Type B pancreatic cell (in vitro differentiated cells): ENCODE measurements around the gene ZFPL1. TPM values are rescaled to one million over a fixed set of nuclear protein-coding genes. Genes with fewer than 3 reads are reported as not detected.

Experiments used
- DNase-seq: peaks from one replicate; pipeline ENCODE4 v3.0.0; 2021; ENCODE audit warnings: mixed read lengths; ENCODE audit not compliant: unreplicated experiment; ENCODE audit errors: extremely low spot score
- H3K27ac Mint-ChIP-seq: 2 replicates; pipeline ENCODE4 v1.8.0; 2021; ENCODE audit warnings: mild to moderate bottlenecking, mixed read lengths
- H3K27me3 Mint-ChIP-seq: 2 replicates; pipeline ENCODE4 v1.8.0; 2021; ENCODE audit warnings: mixed read lengths
- H3K36me3 Mint-ChIP-seq: 2 replicates; pipeline ENCODE4 v1.8.0; 2021; ENCODE audit warnings: mixed read lengths
- H3K4me1 Mint-ChIP-seq: one replicate; pipeline ENCODE4 v1.8.0; 2021; ENCODE audit warnings: mixed read lengths; ENCODE audit not compliant: unreplicated experiment
- H3K4me3 Mint-ChIP-seq: 2 replicates; pipeline ENCODE4 v1.8.0; 2021; ENCODE audit warnings: mild to moderate bottlenecking, mixed read lengths
- H3K9me3 Mint-ChIP-seq: 2 replicates; pipeline ENCODE4 v1.8.0; 2021; ENCODE audit warnings: mixed read lengths
- total RNA-seq: library from RNA; stranded (reverse); gene quantifications from 2 replicates; pipeline ENCODE4 v1.2.1, GENCODE V29; 2021; ENCODE audit warnings: low replicate concordance
- TF ChIP-seq, protein P1 (sequence below): fragments of 200-600 bp; sonication (generic); conservative IDR thresholded peaks from 2 replicates; pipeline ENCODE4 v1.5.0; 2021; ENCODE audit warnings: antibody characterized with exemption, mild to moderate bottlenecking

ZFPL1 gene
- total RNA-seq, 1 donor from 2014 or later, result 35.9 TPM

DNA sequence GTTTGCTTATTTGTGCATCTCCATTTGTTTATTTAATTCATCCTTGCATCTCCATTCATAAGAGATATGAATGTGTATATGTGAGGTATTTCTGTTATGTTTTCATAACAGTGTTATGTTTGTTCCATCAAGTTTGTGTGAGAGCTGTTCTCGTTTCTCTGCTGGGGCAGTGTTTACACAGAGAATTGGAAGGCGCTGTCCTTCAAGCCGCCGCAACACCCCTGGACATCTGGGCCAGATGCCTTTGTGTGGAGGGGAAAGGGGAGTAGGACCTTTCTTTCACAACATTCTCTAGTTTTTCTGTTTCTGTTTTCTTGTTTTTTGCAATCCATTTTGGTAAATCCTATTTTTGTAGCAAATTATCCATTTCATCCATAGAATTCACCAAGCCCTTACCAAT is 20.6 kb downstream of the ZFPL1 start:
- H3K9me3 Mint-ChIP-seq, result no peaks in the 10 kb centered on the region
- no peaks in the 10 kb centered on the region for H3K27me3 Mint-ChIP-seq
- DNase-seq, result no peak
- H3K4me3 Mint-ChIP-seq, result no peak overlapping the region
- no peak overlapping the region for H3K27ac Mint-ChIP-seq
- H3K4me1 Mint-ChIP-seq, result no peaks in the 10 kb centered on the region
- TF ChIP-seq, protein P1, sequence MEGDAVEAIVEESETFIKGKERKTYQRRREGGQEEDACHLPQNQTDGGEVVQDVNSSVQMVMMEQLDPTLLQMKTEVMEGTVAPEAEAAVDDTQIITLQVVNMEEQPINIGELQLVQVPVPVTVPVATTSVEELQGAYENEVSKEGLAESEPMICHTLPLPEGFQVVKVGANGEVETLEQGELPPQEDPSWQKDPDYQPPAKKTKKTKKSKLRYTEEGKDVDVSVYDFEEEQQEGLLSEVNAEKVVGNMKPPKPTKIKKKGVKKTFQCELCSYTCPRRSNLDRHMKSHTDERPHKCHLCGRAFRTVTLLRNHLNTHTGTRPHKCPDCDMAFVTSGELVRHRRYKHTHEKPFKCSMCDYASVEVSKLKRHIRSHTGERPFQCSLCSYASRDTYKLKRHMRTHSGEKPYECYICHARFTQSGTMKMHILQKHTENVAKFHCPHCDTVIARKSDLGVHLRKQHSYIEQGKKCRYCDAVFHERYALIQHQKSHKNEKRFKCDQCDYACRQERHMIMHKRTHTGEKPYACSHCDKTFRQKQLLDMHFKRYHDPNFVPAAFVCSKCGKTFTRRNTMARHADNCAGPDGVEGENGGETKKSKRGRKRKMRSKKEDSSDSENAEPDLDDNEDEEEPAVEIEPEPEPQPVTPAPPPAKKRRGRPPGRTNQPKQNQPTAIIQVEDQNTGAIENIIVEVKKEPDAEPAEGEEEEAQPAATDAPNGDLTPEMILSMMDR, result no peak
- no peaks in the 10 kb centered on the region for H3K36me3 Mint-ChIP-seq

DNA sequence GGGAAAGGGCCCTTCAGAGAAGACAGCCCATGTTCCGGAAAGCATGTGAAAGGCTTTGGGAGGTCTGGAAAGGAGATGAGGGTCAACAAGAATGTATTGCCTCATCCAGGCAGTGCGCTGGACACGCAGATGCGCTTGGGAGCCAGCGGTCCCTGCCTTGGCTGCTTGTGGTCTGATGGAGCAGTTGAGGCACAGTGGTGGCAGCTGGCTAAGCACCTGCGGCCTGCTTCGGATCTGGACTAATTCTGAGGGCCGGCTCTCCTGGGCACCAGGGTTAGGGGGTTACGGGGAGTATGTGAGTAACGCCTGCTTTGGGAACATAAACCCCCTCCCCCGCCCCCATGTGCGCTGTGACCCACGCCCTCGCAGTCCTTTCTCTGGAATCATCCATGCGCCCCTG is 23.1 kb downstream of the ZFPL1 start:
- no peak for DNase-seq
- Mint-ChIP-seq H3K36me3 (no peaks in the 10 kb centered on the region), H3K27ac (no peak overlapping the region), H3K9me3 (no peaks in the 10 kb centered on the region), H3K4me3 (no peak overlapping the region), H3K4me1 (peaks cover 8% of the 10 kb centered on the region), H3K27me3 (no peaks in the 10 kb centered on the region)
- TF ChIP-seq, protein P1, result no peak

DNA sequence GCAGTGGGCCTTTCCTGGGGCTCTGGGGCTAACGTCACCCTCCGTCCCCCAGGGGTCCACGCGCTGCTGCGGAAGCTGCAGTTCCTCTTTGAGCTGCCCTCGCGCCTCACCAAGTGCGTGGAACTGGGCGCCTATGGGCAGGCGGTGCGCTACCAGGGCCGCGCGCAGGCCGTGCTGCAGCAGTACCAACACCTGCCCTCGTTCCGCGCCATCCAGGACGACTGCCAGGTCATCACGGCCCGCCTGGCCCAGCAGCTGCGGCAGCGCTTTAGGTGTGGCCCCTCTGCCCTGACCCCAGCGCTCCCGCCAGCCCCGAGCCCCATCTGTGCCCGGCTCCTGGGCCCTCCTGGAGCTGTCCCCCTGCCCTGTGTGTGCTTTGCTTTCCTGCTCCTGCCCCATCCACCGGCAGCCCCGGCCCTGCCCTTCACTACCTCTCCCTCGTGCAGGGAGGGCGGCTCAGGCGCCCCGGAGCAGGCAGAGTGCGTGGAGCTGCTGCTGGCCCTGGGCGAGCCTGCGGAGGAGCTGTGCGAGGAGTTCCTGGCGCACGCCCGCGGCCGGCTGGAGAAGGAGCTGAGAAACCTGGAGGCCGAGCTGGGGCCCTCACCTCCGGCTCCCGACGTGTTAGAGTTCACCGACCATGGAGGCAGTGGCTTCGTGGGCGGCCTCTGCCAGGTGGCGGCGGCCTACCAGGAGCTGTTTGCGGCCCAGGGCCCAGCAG is 23.9 kb downstream of the ZFPL1 start:
- Mint-ChIP-seq H3K36me3 (no peaks in the 10 kb centered on the region), H3K4me1 (peaks cover 8% of the 10 kb centered on the region), H3K27ac (no peak overlapping the region), H3K9me3 (no peaks in the 10 kb centered on the region), H3K4me3 (no peak overlapping the region), H3K27me3 (no peaks in the 10 kb centered on the region)
- no peak for DNase-seq
- TF ChIP-seq, protein P1, result no peak

DNA sequence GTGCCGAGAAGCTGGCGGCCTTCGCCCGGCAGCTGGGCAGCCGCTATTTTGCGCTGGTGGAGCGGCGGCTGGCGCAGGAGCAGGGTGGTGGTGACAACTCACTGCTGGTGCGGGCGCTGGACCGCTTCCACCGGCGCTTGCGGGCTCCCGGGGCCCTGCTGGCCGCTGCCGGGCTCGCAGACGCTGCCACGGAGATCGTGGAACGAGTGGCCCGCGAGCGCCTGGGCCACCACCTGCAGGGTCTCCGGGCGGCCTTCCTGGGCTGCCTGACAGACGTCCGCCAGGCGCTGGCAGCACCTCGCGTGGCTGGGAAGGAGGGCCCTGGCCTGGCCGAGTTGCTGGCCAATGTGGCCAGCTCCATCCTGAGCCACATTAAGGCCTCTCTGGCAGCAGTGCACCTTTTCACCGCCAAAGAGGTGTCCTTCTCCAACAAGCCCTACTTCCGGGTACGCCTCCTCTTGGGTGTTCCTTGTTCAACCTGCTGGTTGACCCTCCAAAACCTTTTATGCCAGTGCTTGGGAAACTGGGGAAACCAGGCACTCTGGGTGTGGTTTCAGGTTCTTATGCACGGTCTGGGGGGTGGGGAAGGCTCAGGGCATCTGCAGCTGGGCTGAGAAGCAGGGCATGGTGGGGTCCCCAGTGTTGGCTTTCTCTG is 24.6 kb downstream of the ZFPL1 start:
- no peak for DNase-seq
- TF ChIP-seq, protein P1, result no peak
- Mint-ChIP-seq H3K36me3 (no peaks in the 10 kb centered on the region), H3K9me3 (no peaks in the 10 kb centered on the region), H3K27ac (no peak overlapping the region), H3K27me3 (peaks cover 5% of the 10 kb centered on the region), H3K4me3 (no peak overlapping the region), H3K4me1 (peaks cover 14% of the 10 kb centered on the region)

DNA sequence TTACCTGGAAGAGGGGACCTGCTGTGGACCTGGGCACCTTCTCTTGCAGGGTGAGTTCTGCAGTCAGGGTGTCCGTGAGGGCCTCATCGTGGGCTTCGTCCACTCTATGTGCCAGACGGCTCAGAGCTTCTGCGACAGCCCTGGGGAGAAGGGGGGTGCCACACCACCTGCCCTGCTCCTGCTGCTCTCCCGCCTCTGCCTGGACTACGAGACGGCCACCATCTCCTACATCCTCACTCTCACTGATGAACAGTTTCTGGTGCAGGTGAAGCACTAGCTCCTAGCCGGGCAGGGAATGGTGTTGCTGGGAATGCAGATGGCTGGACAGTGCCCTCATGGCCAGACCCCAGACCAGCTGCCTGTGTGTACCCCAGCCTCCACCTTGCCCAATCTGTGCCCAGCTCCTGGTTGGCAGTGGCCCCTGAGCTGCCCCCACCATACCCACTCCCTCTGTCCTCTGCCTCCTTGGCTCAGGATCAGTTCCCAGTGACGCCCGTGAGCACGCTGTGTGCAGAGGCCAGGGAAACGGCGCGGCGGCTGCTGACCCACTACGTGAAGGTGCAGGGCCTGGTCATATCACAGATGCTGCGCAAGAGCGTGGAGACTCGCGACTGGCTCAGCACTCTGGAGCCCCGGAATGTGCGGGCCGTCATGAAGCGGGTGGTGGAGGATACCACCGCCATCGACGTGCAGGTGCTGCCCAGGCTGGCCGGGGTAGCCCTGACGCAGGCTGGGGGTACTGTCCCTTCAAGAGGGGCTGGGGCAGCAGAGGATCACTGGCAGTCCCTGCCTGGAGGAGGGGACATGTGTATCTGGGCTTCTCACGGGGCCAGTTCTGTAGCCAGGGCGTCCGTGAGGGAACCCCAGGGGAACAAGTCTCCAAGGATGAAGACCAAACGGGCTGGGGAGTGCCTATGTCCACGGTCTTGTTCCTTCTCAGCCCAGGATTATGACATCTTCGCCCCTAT is 25.5 kb downstream of the ZFPL1 start:
- Mint-ChIP-seq H3K27me3 (peaks cover 7% of the 10 kb centered on the region), H3K4me1 (peaks cover 20% of the 10 kb centered on the region), H3K4me3 (no peak overlapping the region), H3K27ac (no peak overlapping the region), H3K36me3 (no peaks in the 10 kb centered on the region), H3K9me3 (no peaks in the 10 kb centered on the region)
- TF ChIP-seq, protein P1, result no peak
- DNase-seq, result no peak
